GM08714 (cell line): ENCODE measurements around the gene STRADA.

Experiments
- H3K4me3 ChIP-seq: fragments of 200-500 bp; sonication (Bioruptor generic); 2 replicates; pipeline ENCODE4 v1.5.1; 2014; ENCODE audit warnings: mild to moderate bottlenecking, low read length, inconsistent platforms
- ZNF274 ChIP-seq: IDR thresholded peaks from 2 replicates; pipeline ENCODE4 v1.6.1; 2012; ENCODE audit warnings: mild to moderate bottlenecking, low read depth, low read length

The STRADA gene

GRCh38 chr17:63692195-63692816, 49.3 kb downstream of the STRADA start:
- no peak for TF ChIP-seq ZNF274
- no peak overlapping the region for H3K4me3 ChIP-seq

- H3K4me3 ChIP-seq, result no peak overlapping the region
- TF ChIP-seq ZNF274, result no peak
These were observed 52.1 kb downstream of the STRADA start for GRCh38 chr17:63689479-63689878.

- TF ChIP-seq ZNF274, result no peak
- no peak overlapping the region for H3K4me3 ChIP-seq
These were observed 53.1 kb downstream of the STRADA start for GRCh38 chr17:63688396-63689020.

- no peak for TF ChIP-seq ZNF274
- H3K4me3 ChIP-seq, result no peak overlapping the region
These were observed 55.4 kb downstream of the STRADA start for GRCh38 chr17:63686138-63686685.

- no peak overlapping the region for H3K4me3 ChIP-seq
- no peak for TF ChIP-seq ZNF274
These were observed 56.0 kb downstream of the STRADA start for GRCh38 chr17:63685578-63685977.

- TF ChIP-seq ZNF274, result no peak
- H3K4me3 ChIP-seq, result no peak overlapping the region
These were observed 56.6 kb downstream of the STRADA start for GRCh38 chr17:63685041-63685440.

GRCh38 chr17:63682981-63683380, 58.6 kb downstream of the STRADA start:
- no peak overlapping the region for H3K4me3 ChIP-seq
- no peak for TF ChIP-seq ZNF274

GRCh38 chr17:63682441-63682840, 59.2 kb downstream of the STRADA start:
- no peak for TF ChIP-seq ZNF274
- no peak overlapping the region for H3K4me3 ChIP-seq

GRCh38 chr17:63681530-63681929, 60.1 kb downstream of the STRADA start:
- no peak for TF ChIP-seq ZNF274
- no peak overlapping the region for H3K4me3 ChIP-seq

- no peak for TF ChIP-seq ZNF274
These were observed 60.9 kb downstream of the STRADA start for GRCh38 chr17:63680700-63681099.

GRCh38 chr17:63679214-63679613, 62.4 kb downstream of the STRADA start:
- no peak for TF ChIP-seq ZNF274
- no peak overlapping the region for H3K4me3 ChIP-seq

More at GRCh38 chr17:63680700-63681099, 60.9 kb downstream of the STRADA start:
- no peak overlapping the region for H3K4me3 ChIP-seq

GRCh38 chr17:63676584-63676983, 65.0 kb downstream of the STRADA start:
- H3K4me3 ChIP-seq, result no peak overlapping the region
- no peak for TF ChIP-seq ZNF274

- H3K4me3 ChIP-seq, result no peak overlapping the region
These were observed 65.7 kb downstream of the STRADA start for GRCh38 chr17:63675607-63676546.

GRCh38 chr17:63675231-63675606, 66.4 kb downstream of the STRADA start:
- H3K4me3 ChIP-seq, result no peak overlapping the region
- TF ChIP-seq ZNF274, result no peak

More at GRCh38 chr17:63675607-63676546, 65.7 kb downstream of the STRADA start:
- TF ChIP-seq ZNF274, result no peak

GRCh38 chr17:63672856-63673255, 68.7 kb downstream of the STRADA start:
- no peak overlapping the region for H3K4me3 ChIP-seq
- TF ChIP-seq ZNF274, result no peak
